CD14-positive monocyte (primary cell): ENCODE measurements around the gene PLD1. TPM values are rescaled to one million over a fixed set of nuclear protein-coding genes. Genes with fewer than 3 reads are reported as not detected.
A peak's percentile ranks its signal among the peaks of the same experiment; 100 is the strongest.

Source experiments
- DNase-seq, 3 donors: peaks; one replicate each; pipeline ENCODE4 v3.0.0-alpha.2; 2011 to 2022
- H2AFZ ChIP-seq: 2 replicates; pipeline ENCODE4 v1.6.0; 2012; ENCODE audit warnings: mild to moderate bottlenecking, low read depth, low read length, inconsistent platforms; ENCODE audit not compliant: insufficient read depth, poor library complexity, severe bottlenecking
- H3K27ac ChIP-seq, 2 donors: 1 replicate in 1 of 2; 2 replicates in 1 of 2; pipeline ENCODE4 v1.5.1; 2012 to 2013; ENCODE audit warnings: low read length in 2 of 2, control low read depth in 1 of 2, inconsistent platforms in 1 of 2, low read depth in 1 of 2, mild to moderate bottlenecking in 1 of 2
- H3K27me3 ChIP-seq, 2 donors: one replicate each; pipeline versions ENCODE4 v1.6.0 to v1.6.1; 2011 to 2013; ENCODE audit warnings: low read length in 2 of 2; ENCODE audit not compliant: control insufficient read depth in 2 of 2, insufficient read depth in 2 of 2
- H3K36me3 ChIP-seq, 2 donors: replicated peaks in 1 of 2; 1 replicate in 1 of 2; 2 replicates in 1 of 2; pipeline versions ENCODE4 v1.5.1 to v1.6.1; 2012 to 2013; ENCODE audit warnings: low read length in 2 of 2, control low read depth in 1 of 2, inconsistent platforms in 1 of 2, mild to moderate bottlenecking in 1 of 2; ENCODE audit not compliant: insufficient read depth in 2 of 2, control insufficient read depth in 1 of 2
- H3K4me1 ChIP-seq, 2 donors: 1 replicate in 1 of 2; 2 replicates in 1 of 2; pipeline versions ENCODE4 v1.5.1 to v1.6.1; 2012 to 2013; ENCODE audit warnings: low read length in 2 of 2, control low read depth in 1 of 2, inconsistent platforms in 1 of 2, mild to moderate bottlenecking in 1 of 2, moderate library complexity in 1 of 2; ENCODE audit not compliant: insufficient read depth in 2 of 2, control insufficient read depth in 1 of 2
- H3K4me2 ChIP-seq: replicated peaks from 2 replicates; pipeline ENCODE3; 2012; ENCODE audit warnings: low read length, moderate library complexity, mild to moderate bottlenecking; ENCODE audit not compliant: poor library complexity, severe bottlenecking; ENCODE audit errors: extremely low read depth
- H3K4me3 ChIP-seq, 3 experiments: fragments of 200-600 bp in 1 of 3; sonication (generic) in 1 of 3; replicated peaks in 1 of 3; 1 replicate in 2 of 3; 2 replicates in 1 of 3; pipeline ENCODE4 v1.5.1; 2011 to 2013; ENCODE audit warnings: low read length in 3 of 3, mild to moderate bottlenecking in 3 of 3, control low read depth in 2 of 3, low read depth in 2 of 3, inconsistent platforms in 1 of 3, moderate library complexity in 1 of 3
- H3K79me2 ChIP-seq: 2 replicates; pipeline ENCODE4 v1.6.0; 2012; ENCODE audit warnings: mild to moderate bottlenecking, control low read depth, inconsistent platforms, low read length, moderate library complexity; ENCODE audit not compliant: insufficient read depth
- H3K9ac ChIP-seq: 2 replicates; pipeline ENCODE4 v1.6.0; 2017; ENCODE audit warnings: low read length, mild to moderate bottlenecking; ENCODE audit not compliant: insufficient read depth, poor library complexity, severe bottlenecking
- H3K9me3 ChIP-seq, 2 donors: replicated peaks in 1 of 2; 1 replicate in 1 of 2; 2 replicates in 1 of 2; pipeline versions ENCODE4 v1.5.1 to v1.6.1; 2012 to 2013; ENCODE audit warnings: low read length in 2 of 2, control low read depth in 1 of 2; ENCODE audit not compliant: control insufficient read depth in 1 of 2, insufficient read depth in 1 of 2
- H4K20me1 ChIP-seq: 2 replicates; pipeline ENCODE4 v1.6.0; 2012; ENCODE audit warnings: mild to moderate bottlenecking, low read length, control low read depth, moderate library complexity; ENCODE audit not compliant: insufficient read depth
- H3K27ac Mint-ChIP-seq, 7 donors: one replicate each; pipeline ENCODE4 v1.8.0; 2020; ENCODE audit warnings: mild to moderate bottlenecking in 7 of 7, mixed read lengths in 7 of 7, moderate library complexity in 6 of 7, inconsistent platforms in 2 of 7
- H3K27me3 Mint-ChIP-seq, 3 donors: one replicate each; pipeline ENCODE4 v1.8.0; 2021 to 2022; ENCODE audit warnings: low read depth in 3 of 3, mild to moderate bottlenecking in 3 of 3, mixed read lengths in 3 of 3, moderate library complexity in 3 of 3, inconsistent platforms in 1 of 3
- H3K36me3 Mint-ChIP-seq, 2 donors: one replicate each; pipeline ENCODE4 v1.8.0; 2020; ENCODE audit warnings: mixed read lengths in 2 of 2, inconsistent platforms in 1 of 2, mild to moderate bottlenecking in 1 of 2
- H3K4me1 Mint-ChIP-seq: one replicate; pipeline ENCODE4 v1.8.0; 2020; ENCODE audit warnings: mild to moderate bottlenecking, mixed read lengths
- H3K4me3 Mint-ChIP-seq, 2 donors: one replicate each; pipeline ENCODE4 v1.8.0; 2020; ENCODE audit warnings: mild to moderate bottlenecking in 2 of 2, mixed read lengths in 2 of 2, moderate library complexity in 1 of 2
- H3K9me3 Mint-ChIP-seq, 7 donors: one replicate each; pipeline ENCODE4 v1.8.0; 2020 to 2022; ENCODE audit warnings: mixed read lengths in 7 of 7, mild to moderate bottlenecking in 6 of 7, moderate library complexity in 6 of 7, inconsistent platforms in 2 of 7
- CTCF ChIP-seq: fragments of 200-600 bp; IDR thresholded peaks from one replicate; pipeline ENCODE4 v1.8.0; 2022; ENCODE audit warnings: antibody characterized with exemption, mild to moderate bottlenecking
- WGBS: methylation state at CpG from one replicate; pipeline ENCODE4 v1.1.5; 2013; ENCODE audit warnings: missing lambda C conversion rate; ENCODE audit not compliant: insufficient coverage; 5-methylcytosine and 5-hydroxymethylcytosine counted together
- intact Hi-C, 2 donors: fragments of 100-400 bp; cut with micrococcal nuclease; formaldehyde crosslinking; loops; one replicate each; pipeline versions ENCODE4 v1.15.0 to v1.15.1; 2023
- polyA plus RNA-seq, 3 donors: library from polyadenylated mRNA; depleted of rRNA in 1 of 3; unstranded in 2 of 3; stranded (reverse) in 1 of 3; fragments of 300-500 nt in 2 of 3; fragments of >200 nt in 1 of 3; fragmentation: Illumina TruSeq in 2 of 3; gene quantifications; 1 replicate in 2 of 3; 2 replicates in 1 of 3; pipeline ENCODE4 v1.2.3, GENCODE V29; 2012 to 2021

Gene PLD1
- polyA plus RNA-seq, 3 donors = 5.1 to 7.9 (median 5.8) TPM

- no peak overlapping the region for H3K4me3 ChIP-seq
- no peaks in the 10 kb centered on the region for H4K20me1 ChIP-seq
- intact Hi-C loops = no loop called here
- H3K27ac Mint-ChIP-seq = no peak overlapping the region
- H3K4me1 Mint-ChIP-seq = peaks cover 17% of the 10 kb centered on the region
- H3K4me1 ChIP-seq = peaks cover 4 to 5% of the 10 kb centered on the region in 2 donors
- H3K36me3 ChIP-seq = no peaks in the 10 kb centered on the region
- H3K4me3 Mint-ChIP-seq = no peak overlapping the region
- no peaks in the 10 kb centered on the region for H3K9me3 ChIP-seq
- peaks cover 4 to 18% of the 10 kb centered on the region in 2 donors for H3K36me3 Mint-ChIP-seq
- no peak overlapping the region for H3K9ac ChIP-seq
- no peak overlapping the region for H3K27ac ChIP-seq
- peaks cover 0 to 3% (median 0%) of the 10 kb centered on the region in 7 donors for H3K9me3 Mint-ChIP-seq
- no CpG with 5 or more reads among the region's 2 CpGs for WGBS
- peaks cover 74% of the 10 kb centered on the region for H3K79me2 ChIP-seq
- no peak overlapping the region for H3K4me2 ChIP-seq
- DNase-seq = no peak
- H3K27me3 Mint-ChIP-seq = no peaks in the 10 kb centered on the region
- no peak overlapping the region for H2AFZ ChIP-seq
- TF ChIP-seq CTCF = no peak
- no peaks in the 10 kb centered on the region for H3K27me3 ChIP-seq
These were observed 46.9 kb downstream of the PLD1 start for GRCh38 chr3:171763392-171763791.

- no peaks in the 10 kb centered on the region for H3K36me3 ChIP-seq
- peak overlapping the region in 1 of 7 donors; percentile 74 for H3K27ac Mint-ChIP-seq
- no peaks in the 10 kb centered on the region for H3K9me3 ChIP-seq
- H3K36me3 Mint-ChIP-seq = peaks cover 4 to 18% of the 10 kb centered on the region in 2 donors
- H3K4me3 Mint-ChIP-seq = no peak overlapping the region
- 100% methylated on average over 2 of the region's 2 CpGs for WGBS
- no peak overlapping the region for H3K27ac ChIP-seq
- H3K4me2 ChIP-seq = no peak overlapping the region
- H3K27me3 ChIP-seq = no peaks in the 10 kb centered on the region
- intact Hi-C loops = no loop called here
- no peak for DNase-seq
- peaks cover 0 to 3% (median 0%) of the 10 kb centered on the region in 7 donors for H3K9me3 Mint-ChIP-seq
- H3K4me1 Mint-ChIP-seq = peaks cover 9% of the 10 kb centered on the region
- peaks cover 61% of the 10 kb centered on the region for H3K79me2 ChIP-seq
- H4K20me1 ChIP-seq = no peaks in the 10 kb centered on the region
- no peaks in the 10 kb centered on the region for H3K27me3 Mint-ChIP-seq
- H3K4me3 ChIP-seq = no peak overlapping the region
- no peak overlapping the region for H3K9ac ChIP-seq
- TF ChIP-seq CTCF = no peak
- H2AFZ ChIP-seq = no peak overlapping the region
- no peaks in the 10 kb centered on the region for H3K4me1 ChIP-seq
These were observed 49.8 kb downstream of the PLD1 start for GRCh38 chr3:171760477-171760876.
